WERI-Rb-1 (cell line): ENCODE data around the gene PHPT1.
A peak's percentile ranks its signal among the peaks of the same experiment; 100 is the strongest.
"Not testable (repeated sequence)": the region's sequence is repeated elsewhere in the genome, so short reads cannot be mapped to it uniquely, and the experiment has no call there.

Experiments used
- DNase-seq: peaks from one replicate; pipeline ENCODE4 v3.0.0-alpha.2; 2020
- H3K27ac ChIP-seq: fragments of 250-450 bp; sonication (Bioruptor Pico); 2 replicates; pipeline ENCODE4 v1.5.1; 2020; ENCODE audit warnings: mild to moderate bottlenecking, moderate library complexity
- H3K27me3 ChIP-seq: fragments of 250-450 bp; sonication (Bioruptor Pico); 2 replicates; pipeline ENCODE4 v1.5.1; 2021; ENCODE audit warnings: mild to moderate bottlenecking, low read depth, moderate library complexity; ENCODE audit not compliant: insufficient read depth, severe bottlenecking
- H3K36me3 ChIP-seq: fragments of 250-450 bp; sonication (Bioruptor Pico); 2 replicates; pipeline ENCODE4 v1.5.1; 2020; ENCODE audit warnings: mild to moderate bottlenecking, moderate library complexity
- H3K4me3 ChIP-seq: 2 replicates; pipeline ENCODE4 v1.5.1; 2011; ENCODE audit warnings: low read depth, mild to moderate bottlenecking, control low read depth, low read length
- H3K9me3 ChIP-seq: fragments of 250-450 bp; sonication (Bioruptor Pico); 2 replicates; pipeline ENCODE4 v1.5.1; 2021; ENCODE audit warnings: mild to moderate bottlenecking, moderate library complexity; ENCODE audit not compliant: severe bottlenecking
- CTCF ChIP-seq: IDR thresholded peaks from 2 replicates; pipeline ENCODE4 v1.5.1; 2011; ENCODE audit warnings: low read depth, mild to moderate bottlenecking, control low read depth, inconsistent platforms, low read length

The PHPT1 gene

DNA sequence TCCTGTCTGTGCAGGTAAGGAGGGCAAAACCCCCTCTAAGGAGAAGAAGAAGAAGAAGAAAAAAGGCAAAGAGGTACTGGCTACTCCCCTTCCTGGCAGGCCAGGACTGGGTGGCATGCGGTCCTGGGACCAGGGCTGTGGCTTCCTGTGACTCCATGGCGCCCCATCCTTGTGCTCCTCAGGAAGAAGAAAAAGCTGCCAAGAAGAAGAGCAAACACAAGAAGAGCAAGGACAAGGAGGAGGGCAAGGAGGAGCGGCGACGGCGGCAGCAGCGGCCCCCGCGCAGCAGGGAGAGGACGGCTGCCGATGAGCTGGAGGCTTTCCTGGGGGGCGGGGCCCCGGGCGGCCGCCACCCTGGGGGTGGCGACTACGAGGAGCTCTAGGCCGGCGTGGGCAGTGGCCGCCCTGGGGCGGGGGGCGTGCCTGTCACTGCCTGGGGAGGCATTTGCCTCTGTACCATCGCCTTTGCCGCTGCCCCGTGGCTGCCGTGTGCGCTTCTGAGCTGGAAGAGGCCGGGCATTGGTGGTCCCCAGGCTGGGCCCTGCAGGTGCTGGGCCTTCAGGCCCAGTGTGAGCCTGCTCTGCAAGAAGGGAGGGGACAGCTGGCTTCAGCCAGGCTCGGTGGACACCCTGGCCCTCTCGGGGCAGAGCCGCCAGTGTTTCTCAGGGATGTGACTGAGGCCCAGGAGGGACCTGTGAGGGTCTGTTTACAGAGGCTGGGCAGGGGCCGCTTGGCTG, 8.9 kb upstream of the PHPT1 start:
- no peak for TF ChIP-seq CTCF
- Histone ChIP-seq H3K9me3 (no peaks in the 10 kb centered on the region), H3K4me3 (no peak overlapping the region), H3K27ac (peak overlapping the region; percentile 81), H3K36me3 (peaks cover 36% of the 10 kb centered on the region), H3K27me3 (no peaks in the 10 kb centered on the region)
- DNase-seq, result peak; percentile 67

DNA sequence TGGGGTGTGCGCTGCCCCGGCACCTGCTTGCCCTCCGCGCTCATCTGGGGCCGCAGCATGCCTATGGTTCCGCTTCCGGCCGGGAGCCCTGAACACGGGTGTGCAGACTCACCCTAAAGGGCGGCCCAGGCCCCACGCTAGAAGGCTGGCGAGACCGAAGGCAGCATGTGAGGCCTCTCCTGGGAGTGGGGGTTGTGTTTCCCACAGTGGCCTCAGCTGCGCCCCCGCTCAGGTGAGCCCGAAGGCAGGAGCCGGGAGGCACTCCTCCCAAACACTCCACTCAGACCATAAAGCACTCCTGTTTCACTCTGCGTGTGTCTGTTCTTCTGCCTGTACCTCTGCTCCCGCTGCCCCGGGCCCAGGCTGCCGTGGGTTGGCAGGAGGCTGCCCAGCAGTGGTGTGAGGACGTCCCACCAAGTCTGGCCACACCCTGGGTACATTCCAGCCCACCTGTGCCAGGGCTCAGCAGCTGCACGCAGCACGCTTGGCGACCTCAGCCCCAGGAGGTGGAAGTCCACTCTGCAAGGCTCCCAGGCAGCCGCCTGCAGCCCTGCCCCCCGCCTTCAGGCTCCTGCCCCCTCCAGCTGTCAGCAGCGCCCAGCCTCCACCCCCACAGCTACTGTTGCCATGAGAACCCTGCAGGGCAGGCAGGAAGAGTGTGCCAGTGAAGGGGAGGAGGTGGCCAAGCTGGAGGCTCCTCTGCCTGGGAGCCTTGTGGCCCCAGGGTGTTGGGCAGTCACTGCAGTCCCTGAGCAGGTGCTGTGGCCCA, 8.1 kb upstream of the PHPT1 start:
- Histone ChIP-seq H3K27me3 (no peaks in the 10 kb centered on the region), H3K36me3 (peaks cover 29% of the 10 kb centered on the region), H3K27ac (peak overlapping the region; percentile 81), H3K9me3 (no peaks in the 10 kb centered on the region), H3K4me3 (no peak overlapping the region)
- DNase-seq, result peak; percentile 92
- no peak for TF ChIP-seq CTCF

DNA sequence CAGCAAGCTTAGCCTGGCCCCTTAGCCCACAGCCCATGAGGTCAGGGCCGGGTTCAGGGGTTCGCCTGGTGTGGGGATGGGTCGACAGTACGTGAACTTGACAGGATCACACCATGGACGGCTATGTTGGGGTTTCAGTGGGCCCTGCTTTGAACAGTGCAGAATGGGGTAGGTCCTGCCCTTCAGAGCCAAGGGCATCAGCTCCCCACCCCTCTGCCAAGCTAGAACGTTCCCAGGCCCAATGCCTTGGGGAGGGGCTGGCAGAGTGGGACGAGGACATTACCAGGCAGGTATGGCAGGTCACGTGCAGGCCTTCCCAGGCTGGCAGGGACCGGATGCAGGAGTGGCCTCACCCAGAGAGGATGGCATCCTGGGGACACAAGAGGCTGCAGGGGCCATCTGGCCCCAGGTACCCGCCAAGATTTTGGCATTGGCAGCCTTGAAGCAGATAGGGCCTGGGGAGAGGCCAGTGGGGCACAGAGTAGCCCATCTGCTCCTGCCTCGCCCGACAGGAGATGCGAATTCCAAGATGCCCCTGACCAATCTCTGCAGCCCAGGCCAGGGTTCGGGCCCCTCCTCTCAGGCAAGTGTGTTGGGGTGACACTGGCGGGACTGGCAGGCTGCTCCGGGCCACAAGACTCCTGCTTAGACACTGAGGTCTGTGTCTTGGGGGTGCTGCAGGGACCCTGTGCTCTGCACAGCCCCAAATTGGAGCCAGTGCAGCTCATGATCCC, 7.4 kb upstream of the PHPT1 start:
- peak overlapping the region; percentile 45 for H3K4me3 ChIP-seq
- not testable (repeated sequence) for H3K27me3 ChIP-seq, H3K9me3 ChIP-seq
- peak overlapping the region; percentile 81 for H3K27ac ChIP-seq
- peak; percentile 43 for DNase-seq
- peaks cover 24% of the 10 kb centered on the region for H3K36me3 ChIP-seq

DNA sequence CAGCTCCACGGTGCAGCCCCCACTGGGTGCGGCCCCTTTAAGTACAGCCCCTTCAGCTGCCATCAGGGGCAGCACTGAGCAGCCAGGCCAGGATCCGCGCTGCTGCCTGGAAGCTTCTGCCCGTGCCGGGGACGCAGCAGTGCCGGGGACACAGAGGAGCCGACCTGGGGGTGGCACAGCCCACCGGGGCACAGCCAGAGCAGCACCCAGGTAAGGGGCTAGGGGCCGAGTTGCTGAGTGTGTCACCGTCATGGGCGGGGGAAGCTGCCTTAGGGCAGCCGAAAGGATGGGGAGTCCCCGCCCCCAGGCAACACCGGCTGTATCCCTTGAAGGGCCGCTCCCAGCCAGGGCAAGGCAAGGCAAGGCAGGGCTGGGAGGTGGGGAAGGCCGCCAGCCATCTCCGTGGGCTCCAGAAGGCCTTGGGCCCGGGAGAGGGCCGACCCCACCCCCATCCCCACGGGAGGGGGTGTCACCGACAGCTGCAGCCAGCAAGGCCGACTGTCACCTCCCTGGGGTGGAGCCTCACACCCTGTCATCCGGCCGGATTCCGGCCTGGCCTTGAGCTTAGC, 6.7 kb upstream of the PHPT1 start, which contains the start of gene AJM1:
AJM1 (plus strand) TSS at position 99 of the 569 bp plus-strand sequence. CDS start 1,937 bp downstream, outside the sequence.
- peaks cover 21% of the 10 kb centered on the region for H3K36me3 ChIP-seq
- TF ChIP-seq CTCF, result peak; percentile 80
- DNase-seq, result peak; percentile 85
- peak within 1 kb of the TSS; percentile 81 for H3K27ac ChIP-seq
- H3K4me3 ChIP-seq, result peak within 1 kb of the TSS; percentile 45
- H3K27me3 ChIP-seq, H3K9me3 ChIP-seq: not testable (repeated sequence)

GRCh38 chr9:136843159-136843800, 5.9 kb upstream of the PHPT1 start:
- not testable (repeated sequence) for H3K27me3 ChIP-seq, DNase-seq, H3K9me3 ChIP-seq
- Histone ChIP-seq H3K27ac (peak overlapping the region; percentile 61), H3K36me3 (peaks cover 21% of the 10 kb centered on the region), H3K4me3 (peak overlapping the region; percentile 20)
